ENCODE data around the gene HNRNPA2B1.

GRCh38 chr7:26153823-26154783 is 46.4 kb downstream of the HNRNPA2B1 start:
- TF ChIP-seq CTCF (IDR thresholded peaks at IDR 0.05; ENCODE audit: low read depth, low read length) (no peak), EZH2phosphoT487 (IDR thresholded peaks at IDR 0.05; ENCODE audit: low read depth) (no peak)
